GM12872 (cell line): ENCODE data around the gene ZNF534.

Experiments
- TF ChIP-seq, protein P1 (sequence below): IDR thresholded peaks from 3 replicates; pipeline ENCODE4 v1.5.1; 2011; ENCODE audit warnings: low read depth, mild to moderate bottlenecking, low read length, moderate library complexity; ENCODE audit not compliant: insufficient read depth

ZNF534 gene

DNA sequence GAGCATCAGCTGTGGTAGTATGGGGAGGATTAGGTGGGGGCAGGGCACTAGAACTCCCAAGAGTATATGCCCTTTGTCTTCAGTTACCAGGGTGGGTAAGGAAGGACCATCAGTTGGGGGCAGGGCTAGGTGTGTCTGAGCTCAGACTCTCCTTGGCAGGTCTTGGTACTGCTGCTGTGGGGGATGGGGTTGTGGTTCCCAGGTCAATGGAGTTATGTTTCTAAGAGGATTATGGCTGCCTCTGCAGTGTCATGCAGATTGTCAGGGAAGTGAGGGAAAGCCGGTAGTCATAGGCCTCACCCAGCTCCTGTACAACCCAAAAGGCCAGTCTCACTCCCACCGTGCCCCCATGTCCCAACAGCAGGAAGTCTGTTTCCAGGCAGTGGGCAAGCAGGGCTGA lies 15.6 kb downstream of the ZNF534 start:
- TF ChIP-seq, protein P1, sequence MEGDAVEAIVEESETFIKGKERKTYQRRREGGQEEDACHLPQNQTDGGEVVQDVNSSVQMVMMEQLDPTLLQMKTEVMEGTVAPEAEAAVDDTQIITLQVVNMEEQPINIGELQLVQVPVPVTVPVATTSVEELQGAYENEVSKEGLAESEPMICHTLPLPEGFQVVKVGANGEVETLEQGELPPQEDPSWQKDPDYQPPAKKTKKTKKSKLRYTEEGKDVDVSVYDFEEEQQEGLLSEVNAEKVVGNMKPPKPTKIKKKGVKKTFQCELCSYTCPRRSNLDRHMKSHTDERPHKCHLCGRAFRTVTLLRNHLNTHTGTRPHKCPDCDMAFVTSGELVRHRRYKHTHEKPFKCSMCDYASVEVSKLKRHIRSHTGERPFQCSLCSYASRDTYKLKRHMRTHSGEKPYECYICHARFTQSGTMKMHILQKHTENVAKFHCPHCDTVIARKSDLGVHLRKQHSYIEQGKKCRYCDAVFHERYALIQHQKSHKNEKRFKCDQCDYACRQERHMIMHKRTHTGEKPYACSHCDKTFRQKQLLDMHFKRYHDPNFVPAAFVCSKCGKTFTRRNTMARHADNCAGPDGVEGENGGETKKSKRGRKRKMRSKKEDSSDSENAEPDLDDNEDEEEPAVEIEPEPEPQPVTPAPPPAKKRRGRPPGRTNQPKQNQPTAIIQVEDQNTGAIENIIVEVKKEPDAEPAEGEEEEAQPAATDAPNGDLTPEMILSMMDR: no peak

DNA sequence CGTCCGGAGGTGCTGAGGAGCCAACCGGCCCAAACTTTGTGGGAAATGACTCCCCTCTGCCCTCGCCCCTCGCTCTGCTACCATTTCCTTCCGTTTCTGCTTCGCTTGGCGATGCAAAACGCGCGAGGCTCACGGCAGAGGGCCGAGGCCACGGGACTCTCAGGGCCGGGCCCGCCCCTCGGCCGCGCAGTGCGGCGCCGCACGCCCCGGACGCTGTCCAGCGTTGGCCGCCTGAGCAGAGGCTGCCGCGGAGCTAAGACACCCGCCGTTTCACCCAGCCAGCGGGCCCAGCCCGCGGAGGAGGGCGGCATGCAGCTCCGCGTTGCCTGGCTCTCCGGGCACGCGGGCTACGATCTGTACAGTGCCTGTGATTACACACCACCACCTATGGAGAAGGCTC lies 22.3 kb downstream of the ZNF534 start:
- TF ChIP-seq, protein P1: no peak

DNA sequence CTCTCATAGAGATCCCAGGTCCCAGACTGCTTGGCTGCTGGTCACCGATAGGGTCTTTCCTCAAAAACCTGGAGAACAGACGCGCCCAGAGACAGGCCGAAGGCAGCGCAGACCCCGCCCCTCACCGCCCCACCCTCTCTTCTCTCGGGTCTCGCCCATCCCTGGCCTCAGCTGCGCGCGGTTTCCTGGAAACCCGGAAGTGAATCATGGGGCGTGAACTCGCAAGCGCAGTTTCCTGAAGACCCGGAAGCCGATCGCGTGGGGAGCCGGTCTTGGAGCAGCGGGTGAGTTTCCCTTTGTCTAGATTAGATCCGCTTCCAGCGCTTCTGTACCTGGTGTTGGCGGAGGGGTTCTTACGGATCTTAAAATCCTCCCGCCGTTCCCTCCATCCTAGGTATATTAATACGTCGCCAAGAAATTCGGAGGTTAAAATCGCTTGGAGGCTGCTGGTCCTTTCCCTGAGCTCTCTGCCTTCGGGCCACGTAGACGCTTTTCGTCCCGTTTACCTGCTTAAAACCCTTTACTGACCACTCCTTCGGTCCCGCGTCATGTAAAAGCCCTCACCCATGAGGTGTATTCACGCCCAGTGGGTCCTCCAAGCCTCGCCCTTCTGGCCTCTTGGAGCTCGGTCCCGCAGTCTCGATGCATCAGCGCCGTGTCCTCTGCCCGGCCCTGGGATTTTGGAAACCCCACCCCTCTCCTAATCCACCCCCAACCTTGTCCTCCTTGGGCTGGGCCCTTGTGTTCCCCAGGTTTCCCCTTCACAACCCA lies 24.6 kb downstream of the ZNF534 start, which contains the start of gene ZNF578:
ZNF578 (plus strand) TSS at position 230 of the 771 bp plus-strand sequence. CDS start 48,293 bp downstream, outside the sequence.
- TF ChIP-seq, protein P1: no peak

DNA sequence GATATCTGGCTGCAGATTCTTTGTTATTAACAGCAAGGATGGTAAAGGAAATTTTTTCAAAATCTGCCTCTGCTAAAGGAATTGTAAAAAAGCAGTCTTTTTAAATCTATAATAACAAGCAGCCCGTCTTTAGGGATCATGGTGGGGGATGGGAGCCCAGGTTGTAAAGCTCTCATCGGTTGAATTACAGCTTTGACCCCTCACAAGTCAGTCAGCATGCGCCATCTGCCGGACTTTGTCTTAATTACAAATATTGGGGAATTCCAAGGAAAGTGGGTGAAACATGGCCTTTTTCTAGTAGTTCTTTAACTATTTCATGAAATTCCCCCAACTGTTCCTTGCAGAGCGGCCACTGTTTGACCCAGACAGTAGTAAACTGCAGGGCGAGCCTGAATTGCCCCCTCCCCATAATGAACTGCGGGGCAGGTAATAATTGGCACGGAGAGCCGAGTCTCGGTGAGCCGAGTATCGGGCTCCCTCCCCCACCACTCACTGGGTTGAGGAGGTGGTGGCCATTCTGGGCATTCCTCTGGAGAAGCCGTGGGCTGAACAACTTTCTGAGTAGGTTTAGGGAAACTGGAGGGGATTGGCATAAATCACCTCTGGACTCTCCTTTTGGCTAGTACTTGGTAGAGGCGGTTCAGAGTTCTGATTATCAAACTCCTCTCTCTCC lies 36.0 kb downstream of the ZNF534 start:
- TF ChIP-seq, protein P1: no peak

DNA sequence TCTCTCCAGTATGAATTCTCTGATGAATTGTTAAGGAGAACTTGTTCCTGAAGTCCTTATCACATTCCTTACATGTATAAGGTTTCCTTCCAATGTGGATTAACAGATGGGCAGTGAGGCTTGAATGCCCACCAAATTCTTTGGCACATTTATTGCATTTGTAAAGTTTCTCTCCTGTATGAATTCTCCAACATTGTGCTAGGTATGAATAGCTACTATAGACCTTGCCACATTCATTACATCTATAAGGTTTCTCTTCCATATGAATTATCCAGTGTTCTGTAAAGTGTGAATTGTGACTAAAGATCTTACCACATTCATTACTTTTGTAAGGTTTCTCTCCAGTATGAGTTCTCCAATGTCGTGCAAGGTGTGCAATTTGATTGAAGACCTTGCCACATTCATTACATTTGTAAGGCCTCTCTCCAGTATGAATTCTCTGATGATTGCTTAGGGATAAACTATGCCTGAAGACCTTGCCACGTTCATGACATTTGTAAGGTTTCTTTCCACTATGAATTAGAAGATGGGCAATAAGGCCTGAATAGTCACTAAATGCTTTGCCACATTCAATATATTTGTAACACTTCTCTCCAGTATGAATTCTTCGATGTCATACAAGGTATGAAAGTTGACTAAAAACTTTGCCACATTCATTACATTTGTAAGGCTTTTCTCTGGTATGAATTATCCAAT lies 44.9 kb downstream of the ZNF534 start:
- TF ChIP-seq, protein P1: no peak

DNA sequence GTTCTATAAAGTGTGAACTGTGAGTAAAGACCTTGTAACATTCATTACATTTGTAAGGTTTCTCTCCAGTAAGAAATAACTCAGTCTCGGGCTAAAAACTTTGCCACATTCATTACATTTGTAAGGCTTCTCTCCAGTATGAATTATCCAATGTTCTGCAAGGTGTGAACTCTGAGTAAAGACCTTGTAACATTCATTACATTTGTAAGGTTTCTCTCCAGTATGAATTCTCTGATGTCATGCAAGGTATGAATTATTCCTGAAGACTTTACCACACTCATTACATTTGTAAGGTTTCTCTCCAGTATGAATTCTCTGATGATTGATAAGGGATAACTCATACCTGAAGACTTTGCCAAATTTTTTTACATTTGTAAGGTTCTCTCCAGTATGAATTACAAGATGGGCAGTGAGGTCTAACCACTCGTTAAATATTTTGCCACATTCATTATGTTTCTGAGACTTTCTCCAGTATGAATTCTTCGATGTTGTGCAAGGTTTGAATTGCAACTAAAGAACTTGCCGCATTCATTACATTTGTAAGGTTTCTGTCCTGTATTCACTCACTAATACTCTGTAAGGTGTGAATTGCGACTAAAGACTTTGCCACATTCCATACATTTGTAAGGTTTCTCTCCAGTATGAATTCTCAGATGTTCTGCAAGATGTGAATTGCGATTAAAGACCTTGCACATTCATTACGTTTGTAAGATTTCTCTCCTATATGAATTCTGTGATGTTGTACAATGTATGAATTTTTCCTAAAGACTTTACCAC lies 45.6 kb downstream of the ZNF534 start:
- TF ChIP-seq, protein P1: no peak
